ENCODE results near the gene FOXD3.

The FOXD3 gene

DNA sequence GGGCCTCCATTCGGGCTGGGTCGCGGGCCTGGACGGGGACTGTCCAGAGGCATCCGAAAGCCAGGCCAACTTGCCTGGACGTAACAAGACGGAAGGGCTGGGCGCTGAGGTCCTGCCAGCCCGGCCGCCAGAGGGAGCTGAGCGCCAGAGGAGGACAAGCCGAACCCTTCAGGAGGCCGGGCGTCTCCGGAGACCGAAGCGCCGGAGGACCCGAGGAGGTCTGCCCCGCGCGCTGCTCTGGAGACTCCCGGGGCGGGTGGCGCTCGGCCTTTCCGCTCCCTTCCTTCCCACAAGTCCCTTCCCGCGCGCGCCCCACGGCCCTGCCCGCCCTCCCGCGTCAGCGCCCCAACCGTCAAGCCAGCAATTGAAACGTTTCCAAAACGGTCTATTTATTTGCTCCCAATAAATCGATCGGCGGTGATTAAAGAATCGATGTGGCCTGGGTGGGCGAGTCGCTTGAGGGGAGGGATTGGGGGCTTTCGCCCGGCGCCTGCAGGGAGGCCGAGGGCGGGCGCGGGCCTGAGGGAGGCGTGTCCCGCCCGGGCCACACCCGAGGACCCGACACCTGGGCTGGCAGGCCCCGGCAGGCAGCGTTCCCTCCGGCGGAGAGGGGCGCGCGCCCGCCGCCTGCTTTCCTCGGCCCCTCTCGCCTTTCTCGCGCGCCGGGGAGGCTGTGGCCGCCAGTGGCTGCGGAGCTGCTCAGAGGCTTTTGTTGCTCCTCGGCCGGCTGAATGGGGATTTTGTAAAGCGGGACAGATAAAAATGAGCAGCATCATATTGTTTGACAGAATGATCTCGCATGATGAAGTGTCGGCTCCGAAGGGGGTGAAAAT is 5.2 kb upstream of the FOXD3 start:
- Mint-ChIP-seq H3K4me1 (ENCODE audit: low read depth) (peaks cover 24% of the 10 kb centered on the region), H3K27ac (no peak overlapping the region), H3K36me3 (ENCODE audit: low read depth) (peaks cover 14% of the 10 kb centered on the region), H3K9me3 (peaks cover 12% of the 10 kb centered on the region), H3K4me3 (peak overlapping the region; percentile 71), H3K27me3 (ENCODE audit: low read depth) (peaks cover 75% of the 10 kb centered on the region)

DNA sequence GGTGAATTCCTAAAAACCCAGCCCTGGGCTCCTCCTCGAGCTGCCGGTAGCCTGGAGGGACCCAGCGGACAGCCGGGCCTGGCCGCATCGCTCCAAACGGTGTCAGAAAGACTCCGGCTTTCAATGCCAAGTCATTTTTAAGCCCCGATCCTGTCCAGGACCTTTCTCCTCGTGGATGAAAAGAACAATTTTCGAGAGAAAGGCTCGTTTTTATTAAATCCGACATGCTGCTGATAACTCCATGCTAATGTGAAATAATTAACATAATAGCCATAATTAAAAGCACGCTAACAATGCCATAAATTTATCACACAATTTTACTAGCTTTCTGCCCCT is 4.6 kb upstream of the FOXD3 start:
- H3K27ac Mint-ChIP-seq, result peak overlapping the region; percentile 81
- peaks cover 24% of the 10 kb centered on the region for H3K4me1 Mint-ChIP-seq (ENCODE audit: low read depth)
- peaks cover 14% of the 10 kb centered on the region for H3K36me3 Mint-ChIP-seq (ENCODE audit: low read depth)
- H3K9me3 Mint-ChIP-seq, result peaks cover 12% of the 10 kb centered on the region
- H3K4me3 Mint-ChIP-seq, result peak overlapping the region; percentile 71
- peaks cover 78% of the 10 kb centered on the region for H3K27me3 Mint-ChIP-seq (ENCODE audit: low read depth)

DNA sequence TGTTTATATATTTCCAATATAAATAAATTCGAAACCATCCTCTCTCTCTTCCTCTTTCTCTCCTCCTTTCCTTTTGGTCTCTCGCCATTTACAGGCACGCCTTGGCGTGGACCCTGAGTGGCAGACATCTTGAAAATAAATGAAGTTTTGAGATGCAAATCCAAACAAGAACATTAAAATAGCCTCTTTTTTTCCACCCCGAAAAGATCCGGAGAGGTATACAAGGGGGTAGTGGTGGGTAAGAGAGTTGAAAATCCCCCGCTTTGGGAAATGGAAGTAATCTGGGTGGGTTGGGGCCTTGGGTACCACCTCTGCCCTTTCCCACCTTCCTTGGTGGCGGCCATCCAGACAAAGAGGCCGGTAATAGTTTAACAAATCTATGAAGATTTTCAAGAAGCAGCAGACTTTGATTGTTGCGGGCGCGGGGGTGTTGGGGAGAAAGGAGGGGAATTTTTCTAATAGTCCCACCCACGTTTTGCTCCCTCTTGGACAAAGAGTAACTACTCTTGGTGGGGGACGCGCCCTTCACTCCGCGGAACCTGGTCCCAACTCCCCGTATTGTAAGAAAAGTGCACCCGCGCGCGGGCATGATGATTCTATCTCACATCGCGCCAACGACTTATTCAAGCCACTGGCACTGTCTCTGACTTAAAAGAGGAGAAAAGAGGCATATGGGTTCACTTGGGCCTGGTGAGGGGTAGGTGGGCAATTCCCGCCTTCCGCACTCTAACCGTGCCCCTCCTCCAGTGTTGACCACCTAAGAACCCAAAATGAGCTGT is 4.0 kb upstream of the FOXD3 start:
- Mint-ChIP-seq H3K9me3 (peaks cover 12% of the 10 kb centered on the region), H3K27me3 (ENCODE audit: low read depth) (peaks cover 80% of the 10 kb centered on the region), H3K4me3 (peak overlapping the region; percentile 71), H3K36me3 (ENCODE audit: low read depth) (peaks cover 14% of the 10 kb centered on the region), H3K27ac (peak overlapping the region; percentile 81), H3K4me1 (ENCODE audit: low read depth) (peaks cover 24% of the 10 kb centered on the region)

DNA sequence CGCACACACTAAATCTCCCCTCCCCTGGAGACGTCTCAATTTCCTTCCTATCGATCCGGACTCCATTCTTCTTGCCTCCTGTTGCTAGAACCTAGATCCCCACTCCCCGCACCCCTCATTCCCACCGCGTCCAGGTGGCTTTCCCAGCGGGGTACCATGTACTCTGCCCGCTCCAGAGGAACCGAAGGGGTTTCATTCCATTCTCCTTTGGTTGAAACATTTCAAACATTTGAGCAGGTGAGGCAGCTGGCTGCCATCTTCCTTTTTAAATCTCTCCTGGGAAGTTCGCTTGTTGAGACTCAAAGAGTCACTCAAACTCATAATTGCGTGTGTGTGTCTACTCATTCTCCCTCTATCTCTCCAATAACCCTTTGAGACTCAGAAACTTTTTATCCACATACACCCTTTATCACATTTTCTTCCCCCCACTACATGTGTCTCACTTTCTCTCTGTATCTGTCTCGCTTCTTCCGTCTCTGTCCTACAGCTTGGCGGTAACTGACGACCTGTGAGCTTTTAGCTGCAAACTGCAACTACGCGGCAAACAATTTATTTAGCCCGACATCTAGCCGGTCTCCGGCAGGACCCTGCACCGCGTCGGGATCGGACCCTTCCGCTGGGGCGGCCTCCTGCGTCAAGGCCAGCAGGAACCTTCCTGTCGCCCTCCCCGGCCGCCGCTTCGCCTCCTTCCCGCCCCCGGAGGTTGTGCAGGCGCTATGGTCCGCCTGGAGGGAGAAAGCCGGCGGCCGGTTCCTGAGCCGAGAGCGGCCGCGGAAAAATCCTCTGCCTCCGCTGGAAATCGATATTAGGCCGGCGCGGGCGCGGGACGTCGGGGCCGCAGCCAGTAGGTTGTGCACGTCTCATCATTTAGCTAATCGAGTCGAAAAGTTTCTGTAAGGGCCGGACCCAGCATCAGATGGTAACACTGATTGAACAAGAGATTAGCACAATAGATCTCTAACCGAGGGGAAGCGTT is 3.0 kb upstream of the FOXD3 start:
- Mint-ChIP-seq H3K9me3 (peaks cover 12% of the 10 kb centered on the region), H3K36me3 (ENCODE audit: low read depth) (peaks cover 14% of the 10 kb centered on the region), H3K27me3 (ENCODE audit: low read depth) (peaks cover 75% of the 10 kb centered on the region), H3K4me1 (ENCODE audit: low read depth) (peaks cover 24% of the 10 kb centered on the region), H3K4me3 (peak overlapping the region; percentile 8), H3K27ac (peak overlapping the region; percentile 76)

DNA sequence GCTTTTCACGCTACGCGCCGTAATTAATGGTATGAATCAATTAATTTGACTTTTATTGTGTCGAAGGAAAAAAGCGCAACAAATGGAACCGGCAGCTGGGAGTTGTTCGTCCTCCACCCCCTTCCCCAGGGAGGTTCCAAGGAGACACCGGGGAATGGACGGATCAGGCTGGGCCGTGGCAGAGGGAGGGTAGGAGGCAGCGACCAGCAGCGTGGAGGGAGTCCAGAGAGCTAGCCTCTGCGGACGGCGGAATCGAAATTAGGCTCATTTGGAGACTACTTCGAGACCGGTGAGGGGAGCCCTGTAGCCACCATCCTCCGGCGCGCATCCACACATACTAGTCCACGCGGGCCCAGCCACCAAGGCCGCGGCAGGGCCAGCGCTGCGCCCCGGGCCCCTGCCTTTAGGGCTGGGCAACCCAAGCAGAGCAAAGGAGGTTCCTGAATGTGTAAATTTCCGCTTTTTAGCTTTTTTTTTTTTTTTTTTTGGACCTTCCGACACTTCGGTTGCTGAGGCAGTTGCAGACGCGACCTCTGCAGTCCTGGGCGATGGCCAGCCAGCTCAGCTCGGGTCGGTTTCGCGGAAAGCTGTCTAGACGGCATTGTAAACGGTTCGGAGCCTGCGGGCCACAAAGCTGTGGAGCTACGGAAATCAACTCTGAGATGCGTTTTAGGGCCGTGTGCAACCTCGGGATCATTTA is 2.2 kb upstream of the FOXD3 start:
- peaks cover 15% of the 10 kb centered on the region for H3K36me3 Mint-ChIP-seq (ENCODE audit: low read depth)
- peaks cover 77% of the 10 kb centered on the region for H3K27me3 Mint-ChIP-seq (ENCODE audit: low read depth)
- no peak overlapping the region for H3K4me3 Mint-ChIP-seq
- peak overlapping the region; percentile 76 for H3K27ac Mint-ChIP-seq
- peaks cover 29% of the 10 kb centered on the region for H3K4me1 Mint-ChIP-seq (ENCODE audit: low read depth)
- H3K9me3 Mint-ChIP-seq, result peaks cover 12% of the 10 kb centered on the region

DNA sequence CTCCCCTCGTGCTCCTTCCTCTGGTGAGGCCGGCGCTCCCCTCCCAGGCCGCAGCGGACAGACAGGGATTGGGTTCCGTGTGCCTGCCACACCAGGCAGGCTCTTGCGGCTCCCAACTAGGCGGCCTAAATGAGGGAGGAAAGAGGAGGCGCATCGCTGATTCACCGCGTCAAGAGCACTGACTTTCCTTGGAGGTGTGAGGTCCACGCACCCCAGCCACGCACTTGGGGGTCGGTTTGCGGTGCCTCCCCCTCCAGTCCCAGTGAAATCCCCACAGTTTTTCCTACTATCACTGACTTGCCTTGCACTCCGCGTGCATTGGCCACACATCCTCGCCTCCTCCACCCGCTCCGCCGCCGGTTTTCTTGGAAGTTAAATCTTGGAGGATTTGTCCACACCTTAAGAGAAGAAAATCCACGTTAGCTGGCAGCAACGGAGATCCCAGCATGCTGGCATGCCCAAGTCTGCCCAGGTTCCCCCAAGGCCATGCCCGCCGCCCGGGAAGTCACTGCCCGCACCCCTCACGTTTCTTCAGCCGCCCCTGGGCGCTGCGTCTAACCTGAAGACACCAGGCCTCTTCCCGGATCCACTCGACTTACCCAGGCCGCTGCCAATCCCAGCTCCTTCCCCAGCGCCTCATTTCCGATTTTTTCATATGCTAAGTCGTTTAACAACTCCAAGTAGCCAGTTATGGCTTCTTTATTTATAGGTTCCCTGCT is 1.1 kb upstream of the FOXD3 start:
- Mint-ChIP-seq H3K27ac (peak overlapping the region; percentile 86), H3K4me3 (peak overlapping the region; percentile 72), H3K36me3 (ENCODE audit: low read depth) (peaks cover 16% of the 10 kb centered on the region), H3K4me1 (ENCODE audit: low read depth) (peaks cover 32% of the 10 kb centered on the region), H3K27me3 (ENCODE audit: low read depth) (peaks cover 76% of the 10 kb centered on the region), H3K9me3 (peaks cover 12% of the 10 kb centered on the region)

DNA sequence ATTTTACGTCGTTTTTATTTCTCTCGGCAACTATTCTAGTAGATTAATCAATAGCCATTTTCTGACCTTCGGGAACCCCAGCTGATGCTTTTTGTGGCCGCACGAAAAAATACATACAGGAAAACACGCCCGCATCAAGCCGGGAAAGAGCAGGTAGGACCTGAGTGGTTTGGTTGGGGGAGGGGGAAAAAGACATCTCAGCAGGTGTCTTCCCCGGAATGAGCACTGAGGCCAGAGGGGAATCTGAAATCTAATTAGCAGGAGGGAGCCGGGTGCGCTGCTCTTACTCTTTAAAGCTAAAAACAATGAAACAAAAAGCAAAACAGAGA is 618 bp upstream of the FOXD3 start:
- Mint-ChIP-seq H3K9me3 (peaks cover 12% of the 10 kb centered on the region), H3K27me3 (ENCODE audit: low read depth) (peaks cover 78% of the 10 kb centered on the region), H3K27ac (peak overlapping the region; percentile 86), H3K4me1 (ENCODE audit: low read depth) (peaks cover 35% of the 10 kb centered on the region), H3K36me3 (ENCODE audit: low read depth) (peaks cover 16% of the 10 kb centered on the region), H3K4me3 (peak overlapping the region; percentile 72)

DNA sequence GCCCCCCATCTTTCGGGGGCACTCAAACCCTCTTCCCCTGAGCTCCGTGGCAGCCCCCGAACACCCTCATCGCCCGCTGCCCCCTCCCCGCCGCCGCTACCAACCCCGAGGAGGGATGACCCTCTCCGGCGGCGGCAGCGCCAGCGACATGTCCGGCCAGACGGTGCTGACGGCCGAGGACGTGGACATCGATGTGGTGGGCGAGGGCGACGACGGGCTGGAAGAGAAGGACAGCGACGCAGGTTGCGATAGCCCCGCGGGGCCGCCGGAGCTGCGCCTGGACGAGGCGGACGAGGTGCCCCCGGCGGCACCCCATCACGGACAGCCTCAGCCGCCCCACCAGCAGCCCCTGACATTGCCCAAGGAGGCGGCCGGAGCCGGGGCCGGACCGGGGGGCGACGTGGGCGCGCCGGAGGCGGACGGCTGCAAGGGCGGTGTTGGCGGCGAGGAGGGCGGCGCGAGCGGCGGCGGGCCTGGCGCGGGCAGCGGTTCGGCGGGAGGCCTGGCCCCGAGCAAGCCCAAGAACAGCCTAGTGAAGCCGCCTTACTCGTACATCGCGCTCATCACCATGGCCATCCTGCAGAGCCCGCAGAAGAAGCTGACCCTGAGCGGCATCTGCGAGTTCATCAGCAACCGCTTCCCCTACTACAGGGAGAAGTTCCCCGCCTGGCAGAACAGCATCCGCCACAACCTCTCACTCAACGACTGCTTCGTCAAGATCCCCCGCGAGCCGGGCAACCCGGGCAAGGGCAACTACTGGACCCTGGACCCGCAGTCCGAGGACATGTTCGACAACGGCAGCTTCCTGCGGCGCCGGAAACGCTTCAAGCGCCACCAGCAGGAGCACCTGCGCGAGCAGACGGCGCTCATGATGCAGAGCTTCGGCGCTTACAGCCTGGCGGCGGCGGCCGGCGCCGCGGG is 837 bp downstream of the FOXD3 start:
- peaks cover 84% of the 10 kb centered on the region for H3K27me3 Mint-ChIP-seq (ENCODE audit: low read depth)
- peaks cover 37% of the 10 kb centered on the region for H3K4me1 Mint-ChIP-seq (ENCODE audit: low read depth)
- H3K4me3 Mint-ChIP-seq, result peak overlapping the region; percentile 72
- H3K9me3 Mint-ChIP-seq, result peaks cover 12% of the 10 kb centered on the region
- peaks cover 18% of the 10 kb centered on the region for H3K36me3 Mint-ChIP-seq (ENCODE audit: low read depth)
- peak overlapping the region; percentile 74 for H3K27ac Mint-ChIP-seq

DNA sequence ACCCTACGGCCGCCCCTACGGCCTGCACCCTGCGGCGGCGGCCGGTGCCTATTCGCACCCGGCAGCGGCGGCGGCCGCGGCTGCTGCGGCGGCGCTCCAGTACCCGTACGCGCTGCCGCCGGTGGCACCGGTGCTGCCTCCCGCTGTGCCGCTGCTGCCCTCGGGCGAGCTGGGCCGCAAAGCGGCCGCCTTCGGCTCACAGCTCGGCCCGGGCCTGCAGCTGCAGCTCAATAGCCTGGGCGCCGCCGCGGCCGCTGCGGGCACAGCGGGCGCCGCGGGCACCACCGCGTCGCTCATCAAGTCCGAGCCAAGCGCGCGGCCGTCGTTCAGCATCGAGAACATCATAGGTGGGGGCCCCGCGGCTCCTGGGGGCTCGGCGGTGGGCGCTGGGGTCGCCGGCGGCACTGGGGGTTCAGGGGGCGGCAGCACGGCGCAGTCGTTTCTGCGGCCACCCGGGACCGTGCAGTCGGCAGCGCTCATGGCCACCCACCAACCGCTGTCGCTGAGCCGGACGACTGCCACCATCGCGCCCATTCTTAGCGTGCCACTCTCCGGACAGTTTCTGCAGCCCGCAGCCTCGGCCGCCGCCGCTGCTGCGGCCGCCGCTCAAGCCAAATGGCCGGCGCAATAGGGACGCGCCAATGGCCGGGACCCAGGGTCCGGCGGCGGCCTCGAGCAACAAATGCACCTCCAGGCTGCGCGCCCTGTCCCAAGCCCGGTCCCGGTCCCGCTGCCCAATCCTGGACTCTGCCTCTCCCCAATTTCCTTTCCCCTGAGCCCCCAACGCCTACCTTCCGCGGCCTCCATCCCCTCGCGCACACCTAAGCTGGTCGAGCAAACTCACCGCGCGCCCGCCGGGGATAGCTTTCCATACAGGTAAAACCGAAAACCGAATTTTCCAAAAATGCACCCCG is 1.8 kb downstream of the FOXD3 start:
- H3K27ac Mint-ChIP-seq, result peak overlapping the region; percentile 93
- H3K9me3 Mint-ChIP-seq, result peaks cover 9% of the 10 kb centered on the region
- H3K4me1 Mint-ChIP-seq (ENCODE audit: low read depth), result peaks cover 34% of the 10 kb centered on the region
- peaks cover 84% of the 10 kb centered on the region for H3K27me3 Mint-ChIP-seq (ENCODE audit: low read depth)
- H3K4me3 Mint-ChIP-seq, result peak overlapping the region; percentile 70
- H3K36me3 Mint-ChIP-seq (ENCODE audit: low read depth), result peaks cover 15% of the 10 kb centered on the region

DNA sequence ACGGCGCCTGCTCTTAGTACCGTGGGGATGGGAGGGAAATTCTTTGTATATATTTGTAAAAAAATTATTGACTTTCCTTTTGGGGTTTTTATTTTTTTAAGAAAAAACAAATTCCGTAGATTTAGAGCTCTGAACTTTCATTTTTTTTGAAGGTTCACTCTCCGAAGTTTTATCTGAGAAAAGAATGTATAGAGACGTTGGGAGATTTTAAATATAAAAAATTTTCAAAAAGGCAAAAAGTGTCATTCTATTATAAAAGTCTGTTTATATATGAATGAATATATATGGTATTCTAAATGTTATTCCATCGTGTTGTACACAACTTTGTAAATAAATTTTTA is 2.4 kb downstream of the FOXD3 start:
- Mint-ChIP-seq H3K27me3 (ENCODE audit: low read depth) (peaks cover 84% of the 10 kb centered on the region), H3K9me3 (peaks cover 5% of the 10 kb centered on the region), H3K27ac (peak overlapping the region; percentile 93), H3K4me3 (peak overlapping the region; percentile 70), H3K36me3 (ENCODE audit: low read depth) (peaks cover 11% of the 10 kb centered on the region), H3K4me1 (ENCODE audit: low read depth) (peaks cover 33% of the 10 kb centered on the region)

DNA sequence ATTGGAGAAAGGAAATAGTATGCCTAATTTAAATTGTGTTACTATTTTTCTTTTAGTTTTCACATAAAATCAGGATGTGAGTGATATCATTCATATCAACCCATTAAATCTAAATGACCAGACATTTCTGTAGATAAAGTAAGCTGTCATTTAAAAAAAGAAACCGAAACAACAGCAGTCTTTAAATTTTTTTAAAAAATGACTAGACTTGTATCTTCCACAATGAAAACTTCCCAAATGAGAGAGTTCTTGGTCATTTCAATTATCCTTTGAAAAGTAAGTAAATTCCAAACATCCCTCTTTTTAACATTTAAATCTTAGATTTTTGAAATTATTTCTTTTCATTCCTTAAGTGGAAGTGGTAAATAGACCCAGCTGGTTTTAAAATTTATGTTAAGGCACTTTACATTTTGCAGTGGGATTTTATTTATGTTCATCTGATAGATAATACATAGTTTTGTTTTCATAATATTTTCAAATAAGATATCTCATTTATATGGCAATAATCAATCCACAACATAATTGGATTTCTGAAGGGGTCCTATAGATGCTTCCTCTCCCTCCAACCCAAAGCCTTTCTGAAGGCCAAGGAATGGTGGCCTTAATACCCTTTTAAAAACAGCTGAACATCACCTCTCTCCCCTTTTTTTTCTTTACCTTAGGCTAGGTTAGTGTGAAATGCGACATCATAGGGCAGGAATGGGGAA is 3.1 kb downstream of the FOXD3 start:
- Mint-ChIP-seq H3K27ac (peak overlapping the region; percentile 72), H3K36me3 (ENCODE audit: low read depth) (peaks cover 11% of the 10 kb centered on the region), H3K9me3 (peaks cover 5% of the 10 kb centered on the region), H3K4me1 (ENCODE audit: low read depth) (peaks cover 33% of the 10 kb centered on the region), H3K4me3 (no peak overlapping the region), H3K27me3 (ENCODE audit: low read depth) (peaks cover 80% of the 10 kb centered on the region)

All from T-helper 1 cell treated with Interleukin-12 subunit alpha and Interleukin-12 subunit beta and Interleukin-4 antibody, amounts not matched to agents 30 μg/mL and 1 μg/mL, for 36 hours (primary cell).